Activated CD4-positive, alpha-beta memory T cell treated with anti-CD3 and anti-CD28 coated beads for 36 hours (primary cell): ENCODE data around the gene ARSB. TPM values are rescaled to one million over a fixed set of nuclear protein-coding genes. Genes with fewer than 3 reads are reported as not detected.
A peak's percentile ranks its signal among the peaks of the same experiment; 100 is the strongest.

Experiments
- CTCF ChIA-PET: fragments of 350-600 bp; sonication (Branson Sonifier 250); formaldehyde crosslinking; loops from one replicate; lab custom pipeline; 2021; ENCODE audit warnings: antibody characterized with exemption, inconsistent platforms; lab: Charles Lee
- POLR2A ChIA-PET: fragments of 350-600 bp; sonication (Branson Sonifier 250); formaldehyde crosslinking; loops from one replicate; lab custom pipeline; 2021; ENCODE audit warnings: antibody characterized with exemption; lab: Charles Lee
- DNase-seq: peaks from one replicate; pipeline ENCODE4 v3.0.0-alpha.2; 2020
- H3K27ac Mint-ChIP-seq: one replicate; pipeline ENCODE4 v1.8.0; 2021; ENCODE audit warnings: mixed read lengths
- H3K27me3 Mint-ChIP-seq: one replicate; pipeline ENCODE4 v1.8.0; 2021; ENCODE audit warnings: mixed read lengths
- H3K36me3 Mint-ChIP-seq: one replicate; pipeline ENCODE4 v1.8.0; 2021; ENCODE audit warnings: mixed read lengths
- H3K4me1 Mint-ChIP-seq: one replicate; pipeline ENCODE4 v1.8.0; 2021; ENCODE audit warnings: low read depth, mixed read lengths
- H3K4me3 Mint-ChIP-seq: one replicate; pipeline ENCODE4 v1.8.0; 2021; ENCODE audit warnings: mild to moderate bottlenecking, mixed read lengths
- H3K9me3 Mint-ChIP-seq: one replicate; pipeline ENCODE4 v1.8.0; 2021; ENCODE audit warnings: mixed read lengths
- intact Hi-C: fragments of 100-400 bp; cut with micrococcal nuclease; formaldehyde crosslinking; loops from one replicate; pipeline ENCODE4 v1.15.1; 2023
- total RNA-seq, 2 experiments: library from RNA; stranded (reverse); gene quantifications; one replicate each; pipeline ENCODE4 v1.2.3, GENCODE V29; 2021

ARSB gene
- total RNA-seq, 2 experiments from 2014 or later, result 9.3 to 9.9 TPM

DNA sequence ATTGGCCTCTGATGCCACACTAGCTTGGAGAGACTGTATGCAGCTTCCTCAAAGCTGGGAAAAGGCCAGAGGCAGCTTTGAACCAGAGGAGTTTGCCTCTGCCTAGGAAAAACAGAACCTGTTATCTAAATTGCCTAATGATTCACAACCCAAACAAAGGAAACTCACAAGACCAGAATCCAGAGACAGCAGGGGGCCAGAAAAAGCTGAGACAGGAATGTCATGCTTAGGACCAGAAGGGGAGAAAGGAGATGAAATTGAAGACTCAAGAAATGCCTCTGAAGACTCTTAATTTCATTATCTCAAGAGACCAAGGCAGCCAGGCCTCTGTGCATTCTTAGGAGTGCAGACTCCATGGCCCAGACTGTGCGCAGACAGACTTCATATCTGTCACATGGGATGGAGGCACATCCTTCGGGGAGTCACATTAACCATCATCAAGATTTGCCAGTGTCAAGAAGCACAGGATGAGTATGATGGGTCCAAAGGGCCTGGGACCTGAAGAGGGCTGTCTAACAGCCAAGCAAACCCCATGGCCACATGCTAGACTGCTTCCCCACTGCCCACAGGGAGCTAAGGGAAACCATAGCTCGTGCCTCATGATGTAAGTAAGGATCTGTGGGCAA is 57.3 kb downstream of the ARSB start:
- no peak for DNase-seq
- POLR2A ChIA-PET, result no interaction called here
- CTCF ChIA-PET, result no interaction called here
- Mint-ChIP-seq H3K9me3 (no peaks in the 10 kb centered on the region), H3K4me1 (no peaks in the 10 kb centered on the region), H3K4me3 (no peak overlapping the region), H3K36me3 (peaks cover 2% of the 10 kb centered on the region), H3K27ac (no peak overlapping the region), H3K27me3 (no peaks in the 10 kb centered on the region)
- intact Hi-C loops, result no loop called here

DNA sequence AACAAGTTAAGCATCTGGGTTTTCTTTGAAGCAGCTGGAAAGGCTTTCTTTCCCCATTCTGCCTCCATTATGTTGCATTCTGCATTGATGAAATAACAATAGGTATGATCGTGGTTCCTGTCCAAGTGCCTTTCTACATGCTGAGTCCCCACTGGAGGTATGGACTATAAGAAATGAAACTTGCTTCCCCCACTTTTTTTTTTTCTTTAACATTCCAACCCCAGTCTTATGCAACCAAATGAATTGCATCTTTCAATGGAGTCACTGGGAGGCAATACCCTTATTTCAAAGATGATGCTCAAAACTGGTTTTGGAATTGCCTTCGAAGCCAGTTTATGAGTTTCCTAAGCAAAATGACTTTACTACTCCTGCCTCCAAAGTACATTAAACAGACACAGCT is 58.9 kb downstream of the ARSB start:
- intact Hi-C loops, result no loop called here
- no peak for DNase-seq
- no peaks in the 10 kb centered on the region for H3K4me1 Mint-ChIP-seq
- H3K36me3 Mint-ChIP-seq, result peaks cover 4% of the 10 kb centered on the region
- no peaks in the 10 kb centered on the region for H3K27me3 Mint-ChIP-seq
- CTCF ChIA-PET, result no interaction called here
- no peak overlapping the region for H3K4me3 Mint-ChIP-seq
- POLR2A ChIA-PET, result no interaction called here
- H3K9me3 Mint-ChIP-seq, result no peaks in the 10 kb centered on the region
- H3K27ac Mint-ChIP-seq, result no peak overlapping the region

DNA sequence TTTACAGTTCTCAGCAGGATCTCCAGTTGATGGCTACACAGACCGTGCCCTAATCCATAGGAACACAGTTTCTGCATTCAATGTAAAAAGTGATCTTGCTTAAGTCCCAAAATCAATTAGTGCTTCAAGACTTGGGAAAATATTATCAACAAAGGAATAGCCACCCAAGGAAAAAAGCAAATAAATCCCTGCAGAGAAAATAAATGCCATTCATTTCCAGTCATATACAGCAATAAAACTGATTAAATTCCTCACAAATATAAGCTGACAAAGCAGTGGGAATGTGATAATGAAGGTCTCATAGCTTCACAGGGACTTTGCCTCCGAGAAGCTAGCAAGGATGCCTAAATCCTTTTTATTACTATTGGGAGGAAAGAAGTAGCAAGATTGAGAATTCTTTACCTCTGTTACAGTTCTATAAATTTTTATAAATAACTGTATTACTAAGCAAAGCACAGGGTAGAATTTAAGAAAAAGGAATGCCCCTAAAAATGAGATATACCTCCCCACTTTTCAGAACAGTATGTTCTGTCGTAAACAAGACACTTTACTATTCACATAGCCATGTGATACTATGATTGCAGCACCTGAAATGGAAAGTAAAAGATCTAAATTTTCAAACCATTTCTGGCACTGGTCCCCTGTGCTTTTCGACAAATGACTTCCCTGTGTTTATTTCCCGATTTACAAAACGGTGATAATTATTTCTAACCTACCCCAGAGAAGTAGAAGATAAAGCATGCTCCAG is 59.8 kb downstream of the ARSB start:
- DNase-seq, result no peak
- ChIA-PET CTCF (no interaction called here), POLR2A (no interaction called here)
- intact Hi-C loops, result no loop called here
- Mint-ChIP-seq H3K27ac (no peak overlapping the region), H3K36me3 (peaks cover 4% of the 10 kb centered on the region), H3K9me3 (no peaks in the 10 kb centered on the region), H3K27me3 (no peaks in the 10 kb centered on the region), H3K4me1 (no peaks in the 10 kb centered on the region), H3K4me3 (no peak overlapping the region)

DNA sequence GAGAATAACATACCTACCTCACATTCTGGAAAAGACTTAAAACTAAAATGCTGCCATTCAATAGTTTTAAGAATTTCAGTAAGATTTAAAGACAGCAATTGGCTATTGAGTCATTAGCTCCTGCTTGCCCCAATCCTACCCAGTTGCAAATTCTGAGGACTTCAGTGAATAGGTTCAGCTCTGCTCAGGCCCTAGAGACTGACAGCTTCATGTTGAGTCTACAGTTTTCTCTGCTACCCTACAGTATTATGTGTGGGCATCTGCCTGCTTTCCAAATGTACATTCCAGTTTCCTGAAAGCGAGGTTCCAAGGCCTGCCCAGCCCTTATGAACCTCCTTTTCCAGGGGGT is 61.5 kb downstream of the ARSB start:
- DNase-seq, result no peak
- CTCF ChIA-PET, result no interaction called here
- POLR2A ChIA-PET, result no interaction called here
- H3K4me3 Mint-ChIP-seq, result no peak overlapping the region
- peaks cover 4% of the 10 kb centered on the region for H3K36me3 Mint-ChIP-seq
- no peaks in the 10 kb centered on the region for H3K9me3 Mint-ChIP-seq
- no peak overlapping the region for H3K27ac Mint-ChIP-seq
- H3K27me3 Mint-ChIP-seq, result no peaks in the 10 kb centered on the region
- intact Hi-C loops, result no loop called here
- H3K4me1 Mint-ChIP-seq, result no peaks in the 10 kb centered on the region

DNA sequence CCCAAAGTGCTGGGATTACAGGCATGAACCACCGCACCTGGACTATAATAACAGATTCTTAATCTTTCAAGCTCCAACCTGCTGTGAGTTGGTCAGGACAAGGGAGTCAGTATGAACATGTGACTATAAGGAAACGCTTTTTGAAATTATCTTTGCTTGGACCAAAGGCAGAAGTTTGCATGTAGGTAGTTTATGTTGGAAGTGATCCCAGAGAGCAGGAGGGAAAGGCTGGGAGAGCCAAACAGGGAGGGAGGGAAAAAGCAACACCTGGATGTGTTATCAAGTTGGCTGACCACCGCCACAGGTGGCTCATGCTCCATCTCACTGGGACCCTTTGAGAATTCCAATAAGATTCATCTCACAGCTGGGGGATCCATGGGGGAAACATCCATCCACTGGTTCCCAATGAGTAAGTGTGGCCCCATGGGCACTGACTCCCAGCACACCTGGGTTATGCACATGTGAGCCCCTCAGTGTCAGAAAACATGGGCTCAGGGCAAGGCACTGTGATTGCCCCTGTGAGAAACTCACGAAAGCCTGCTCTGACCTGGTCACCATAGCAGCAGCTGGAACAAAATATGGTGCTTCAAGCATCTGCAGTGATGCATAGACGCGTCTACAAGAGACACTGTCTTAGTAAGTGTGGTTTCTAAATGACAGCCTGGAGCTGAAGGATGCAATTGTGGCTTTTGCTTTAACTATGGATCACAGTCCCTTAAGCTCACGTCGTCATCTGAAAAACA is 62.1 kb downstream of the ARSB start:
- H3K4me1 Mint-ChIP-seq, result no peaks in the 10 kb centered on the region
- H3K27ac Mint-ChIP-seq, result no peak overlapping the region
- H3K27me3 Mint-ChIP-seq, result no peaks in the 10 kb centered on the region
- ChIA-PET POLR2A (no interaction called here), CTCF (interaction anchor here (0.9 kb wide), 1 partner anchor 38 kb away, joined by 3 read pairs; no protein-coding TSS in a partner anchor)
- intact Hi-C loops, result no loop called here
- peak; percentile 36 for DNase-seq
- H3K4me3 Mint-ChIP-seq, result no peak overlapping the region
- H3K36me3 Mint-ChIP-seq, result peaks cover 4% of the 10 kb centered on the region
- no peaks in the 10 kb centered on the region for H3K9me3 Mint-ChIP-seq

DNA sequence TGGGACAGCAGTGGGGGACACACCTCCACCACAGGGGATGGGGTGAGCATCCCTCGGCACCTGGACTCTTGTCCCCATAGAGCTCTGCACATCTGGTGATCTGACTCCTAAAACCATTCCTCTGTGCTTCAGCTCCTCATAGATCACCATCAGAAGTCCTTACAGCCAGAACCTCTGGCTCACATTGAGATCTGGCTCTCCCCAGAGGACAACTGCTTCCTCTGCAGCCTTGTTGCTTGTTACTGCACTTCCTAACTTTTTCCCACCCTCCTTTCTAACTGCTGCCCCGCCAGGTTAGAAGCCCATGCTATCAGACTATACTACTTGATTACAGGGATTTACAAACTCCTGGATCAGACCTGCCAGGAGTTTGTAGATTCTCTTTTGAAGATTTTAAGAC is 64.5 kb downstream of the ARSB start:
- intact Hi-C loops, result no loop called here
- ChIA-PET CTCF (no interaction called here), POLR2A (interaction anchor here (0.5 kb wide), 1 partner anchor 1912 kb away, joined by 3 read pairs; no protein-coding TSS in a partner anchor)
- H3K27ac Mint-ChIP-seq, result no peak overlapping the region
- H3K4me1 Mint-ChIP-seq, result no peaks in the 10 kb centered on the region
- no peaks in the 10 kb centered on the region for H3K9me3 Mint-ChIP-seq
- H3K36me3 Mint-ChIP-seq, result peaks cover 4% of the 10 kb centered on the region
- DNase-seq, result no peak
- no peak overlapping the region for H3K4me3 Mint-ChIP-seq
- H3K27me3 Mint-ChIP-seq, result no peaks in the 10 kb centered on the region

DNA sequence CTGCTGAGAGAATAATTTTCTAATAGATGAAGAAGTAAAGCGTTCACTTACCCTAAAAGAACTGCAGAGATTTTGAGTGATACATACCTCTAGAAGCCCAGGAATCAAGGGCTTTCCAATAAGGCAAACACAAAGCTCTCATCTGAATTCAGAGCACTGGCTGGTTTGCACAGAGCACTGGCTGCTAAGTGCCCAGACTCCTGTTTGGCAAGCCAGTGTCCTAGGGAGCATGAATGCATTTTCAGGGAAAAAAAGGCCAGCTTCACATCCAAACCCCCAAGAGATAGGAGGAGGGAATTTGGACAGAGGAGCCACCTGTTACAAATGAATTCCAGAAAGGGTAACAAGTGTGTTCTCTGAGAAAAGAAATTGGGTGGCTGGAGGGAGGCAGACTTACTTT is 65.3 kb downstream of the ARSB start:
- no peaks in the 10 kb centered on the region for H3K4me1 Mint-ChIP-seq
- ChIA-PET CTCF (interaction anchor here (1.3 kb wide), 1 partner anchor 34 kb away, joined by 3 read pairs; no protein-coding TSS in a partner anchor), POLR2A (no interaction called here)
- no peaks in the 10 kb centered on the region for H3K9me3 Mint-ChIP-seq
- H3K4me3 Mint-ChIP-seq, result no peak overlapping the region
- no peak overlapping the region for H3K27ac Mint-ChIP-seq
- no peaks in the 10 kb centered on the region for H3K27me3 Mint-ChIP-seq
- H3K36me3 Mint-ChIP-seq, result peaks cover 7% of the 10 kb centered on the region
- intact Hi-C loops, result no loop called here
- no peak for DNase-seq

DNA sequence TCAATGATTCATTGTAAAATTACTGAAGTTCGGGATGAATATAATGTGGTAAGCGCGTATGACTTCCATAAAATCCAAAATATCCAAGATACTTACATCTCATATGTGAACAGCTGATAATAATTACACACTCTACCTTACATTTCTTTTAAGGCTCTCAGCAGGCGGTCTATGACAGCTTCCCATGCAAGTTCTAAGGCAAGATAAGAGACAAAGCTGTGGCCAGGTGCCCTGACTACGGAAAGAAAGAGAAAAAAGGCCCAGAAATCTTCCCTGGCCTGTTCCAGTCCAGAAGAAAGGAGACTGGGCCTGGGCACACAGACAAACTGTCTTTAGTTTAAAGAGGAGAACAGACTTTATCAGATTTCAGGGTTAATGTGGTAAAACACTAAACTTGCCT is 69.1 kb downstream of the ARSB start:
- Mint-ChIP-seq H3K9me3 (no peaks in the 10 kb centered on the region), H3K36me3 (peaks cover 4% of the 10 kb centered on the region), H3K27ac (no peak overlapping the region), H3K4me1 (no peaks in the 10 kb centered on the region), H3K4me3 (no peak overlapping the region), H3K27me3 (no peaks in the 10 kb centered on the region)
- ChIA-PET CTCF (no interaction called here), POLR2A (no interaction called here)
- no peak for DNase-seq
- intact Hi-C loops, result no loop called here

DNA sequence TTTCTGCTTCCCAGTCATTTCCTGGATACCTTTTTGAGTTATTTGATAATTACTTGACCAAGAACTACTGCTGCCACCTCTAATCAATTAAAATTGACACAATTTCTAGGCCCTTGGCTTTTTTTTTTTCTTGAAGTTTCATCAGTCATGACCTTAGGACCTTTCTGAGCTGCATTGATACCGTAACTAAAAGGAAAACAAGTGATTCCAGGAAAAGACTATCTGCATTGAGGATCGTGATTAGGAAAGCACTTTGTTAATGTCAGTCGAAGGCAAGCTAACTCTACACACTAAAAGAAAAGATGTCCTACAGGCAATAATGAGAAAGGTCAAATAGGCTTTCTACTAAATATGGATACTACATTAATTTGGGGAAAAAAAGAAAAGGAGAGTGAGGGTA is 69.9 kb downstream of the ARSB start:
- Mint-ChIP-seq H3K4me1 (no peaks in the 10 kb centered on the region), H3K27me3 (no peaks in the 10 kb centered on the region), H3K4me3 (no peak overlapping the region), H3K27ac (no peak overlapping the region), H3K36me3 (peaks cover 8% of the 10 kb centered on the region), H3K9me3 (no peaks in the 10 kb centered on the region)
- no peak for DNase-seq
- intact Hi-C loops, result no loop called here
- ChIA-PET POLR2A (no interaction called here), CTCF (no interaction called here)

DNA sequence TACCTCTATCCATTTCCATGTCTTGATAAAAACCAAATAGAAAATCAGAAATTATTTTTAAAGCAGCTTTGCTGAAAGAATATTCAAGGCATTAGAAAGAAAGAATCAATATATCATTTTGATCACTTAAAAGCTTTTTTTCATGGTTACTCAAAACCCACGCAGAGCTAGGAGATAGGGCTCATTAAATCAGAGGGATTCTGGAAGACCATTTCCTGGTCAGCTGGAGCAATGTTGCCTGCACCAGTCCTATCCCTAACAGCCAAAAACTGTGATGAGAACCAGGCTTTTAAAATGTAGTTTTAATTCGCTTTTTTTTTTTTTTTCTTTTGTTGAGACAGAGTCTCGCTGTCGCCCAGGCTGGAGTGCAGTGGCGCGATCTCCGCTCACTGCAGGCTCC is 72.3 kb downstream of the ARSB start:
- H3K27me3 Mint-ChIP-seq, result no peaks in the 10 kb centered on the region
- CTCF ChIA-PET, result interaction anchor here (1.0 kb wide), 1 partner anchor 10 kb away, joined by 3 read pairs; no protein-coding TSS in a partner anchor
- POLR2A ChIA-PET, result no interaction called here
- H3K27ac Mint-ChIP-seq, result no peak overlapping the region
- DNase-seq, result no peak
- H3K4me3 Mint-ChIP-seq, result no peak overlapping the region
- intact Hi-C loops, result no loop called here
- peaks cover 12% of the 10 kb centered on the region for H3K36me3 Mint-ChIP-seq
- H3K9me3 Mint-ChIP-seq, result no peaks in the 10 kb centered on the region
- H3K4me1 Mint-ChIP-seq, result no peaks in the 10 kb centered on the region

DNA sequence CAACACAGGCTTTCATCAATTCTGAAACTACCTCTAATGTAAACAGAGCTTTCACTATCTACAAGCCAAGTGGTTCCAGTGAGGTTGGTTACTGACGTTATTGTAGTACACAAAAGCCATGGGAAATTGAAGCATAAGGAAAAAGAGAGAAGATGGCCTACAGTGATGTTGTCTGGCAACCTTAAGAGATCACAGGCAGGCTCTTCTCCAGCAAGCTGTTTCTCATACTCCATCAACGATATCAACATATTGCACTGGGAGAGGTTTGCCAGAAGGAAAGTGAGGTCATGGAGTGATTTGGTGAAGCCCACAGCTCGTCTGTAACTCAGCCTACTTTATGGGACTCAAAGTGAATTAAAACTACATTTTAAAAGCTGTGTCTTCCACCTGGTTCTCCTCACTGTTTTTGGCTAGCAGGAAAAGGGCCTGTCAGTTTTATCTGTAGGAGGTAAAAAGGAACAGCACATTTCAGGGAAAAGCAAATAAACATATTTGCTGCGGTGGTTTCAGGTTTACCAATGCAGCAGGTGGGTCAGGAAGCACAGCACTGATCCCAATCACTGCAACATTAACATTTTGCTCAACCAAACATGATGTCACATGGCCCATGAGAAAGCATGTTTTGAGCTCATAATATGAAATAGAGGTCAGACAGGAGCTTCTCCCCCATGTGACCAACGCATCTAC is 72.9 kb downstream of the ARSB start:
- Mint-ChIP-seq H3K4me1 (no peaks in the 10 kb centered on the region), H3K36me3 (peaks cover 12% of the 10 kb centered on the region), H3K27ac (no peak overlapping the region), H3K27me3 (no peaks in the 10 kb centered on the region), H3K9me3 (no peaks in the 10 kb centered on the region), H3K4me3 (no peak overlapping the region)
- POLR2A ChIA-PET, result no interaction called here
- intact Hi-C loops, result no loop called here
- CTCF ChIA-PET, result interaction anchor here (1.0 kb wide), 1 partner anchor 9 kb away, joined by 3 read pairs; no protein-coding TSS in a partner anchor
- DNase-seq, result no peak
